T47D (cell line): ENCODE measurements around the gene TRAF3IP3.
"Not testable (repeated sequence)": the region's sequence is repeated elsewhere in the genome, so short reads cannot be mapped to it uniquely, and the experiment has no call there.

Experiments
- DNase-seq, 2 experiments: peaks; one replicate each; pipeline versions ENCODE4 v3.0.0 to v3.0.0-alpha.2; 2011 to 2012; ENCODE audit warnings: low read depth in 1 of 2, low spot score in 1 of 2
- JUND ChIP-seq: IDR thresholded peaks from 2 replicates; pipeline ENCODE4 v1.6.1; 2012; ENCODE audit warnings: low read depth
- in situ Hi-C: cut with HindIII; loops from 2 replicates; pipeline ENCODE4 v1.10.0; 2016; ENCODE audit warnings: low sequenced_read_pairs, low pct_unique_long_range_greater_than_20kb

The TRAF3IP3 gene

GRCh38 chr1:209777587-209777986 is 21.7 kb downstream of the TRAF3IP3 start:
- DNase-seq: no peak
- in situ Hi-C loops: no loop called here
- no peak for TF ChIP-seq JUND

GRCh38 chr1:209778102-209778501 is 22.2 kb downstream of the TRAF3IP3 start:
- no peak for DNase-seq
- no peak for TF ChIP-seq JUND
- in situ Hi-C loops: no loop called here

- TF ChIP-seq JUND: no peak
- in situ Hi-C loops: no loop called here
- no peak for DNase-seq
Observed at GRCh38 chr1:209780268-209780667, 24.4 kb downstream of the TRAF3IP3 start.

GRCh38 chr1:209783386-209783785 is 27.5 kb downstream of the TRAF3IP3 start:
- no peak for TF ChIP-seq JUND
- in situ Hi-C loops: no loop called here
- DNase-seq: no peak

- in situ Hi-C loops: no loop called here
- DNase-seq: peak; percentile 92 to 99
- 0 out of 2 replicates have a peak, but pooled peaks have one; percentile 11 for TF ChIP-seq JUND
Observed at GRCh38 chr1:209784265-209785169, 28.7 kb downstream of the TRAF3IP3 start, which contains the start of gene C1orf74. C1orf74 (minus strand) TSS chr1:209784559; CDS start chr1:209783634, 925 bp downstream.

GRCh38 chr1:209785592-209785991 is 29.7 kb downstream of the TRAF3IP3 start:
- in situ Hi-C loops: no loop called here
- TF ChIP-seq JUND: no peak
- DNase-seq: no peak

- in situ Hi-C loops: no loop called here
- no peak for DNase-seq
- TF ChIP-seq JUND: no peak
Observed at GRCh38 chr1:209786146-209786545, 30.3 kb downstream of the TRAF3IP3 start.

GRCh38 chr1:209787551-209787950 is 31.7 kb downstream of the TRAF3IP3 start:
- in situ Hi-C loops: no loop called here
- no peak for TF ChIP-seq JUND
- peak in 1 of 2 experiments; percentile 84 for DNase-seq

GRCh38 chr1:209789245-209789644 is 33.4 kb downstream of the TRAF3IP3 start:
- in situ Hi-C loops: no loop called here
- no peak for DNase-seq
- no peak for TF ChIP-seq JUND

- no peak for DNase-seq
- in situ Hi-C loops: no loop called here
- TF ChIP-seq JUND: no peak
Observed at GRCh38 chr1:209790286-209791193, 34.7 kb downstream of the TRAF3IP3 start.

GRCh38 chr1:209791920-209792319 is 36.1 kb downstream of the TRAF3IP3 start:
- TF ChIP-seq JUND: no peak
- in situ Hi-C loops: no loop called here
- no peak for DNase-seq

- in situ Hi-C loops, DNase-seq: not testable (repeated sequence)
Observed at GRCh38 chr1:209793711-209794110, 37.9 kb downstream of the TRAF3IP3 start.
